NCI-H1694 (cell line): Measurements from ENCODE around the gene NANS.

Experiments
- DNase-seq: peaks from one replicate; lab custom pipeline; 2025; lab: John Stamatoyannopoulos, UW

NANS gene

GRCh38 chr9:98038958-98039357, 17.6 kb upstream of the NANS start:
- DNase-seq, result no peak

- DNase-seq, result no peak
Observed at GRCh38 chr9:98039607-98040017, 16.9 kb upstream of the NANS start.

GRCh38 chr9:98040212-98040611, 16.3 kb upstream of the NANS start:
- no peak for DNase-seq

- no peak for DNase-seq
Observed at GRCh38 chr9:98043915-98044314, 12.6 kb upstream of the NANS start.

GRCh38 chr9:98045234-98046179, 11.0 kb upstream of the NANS start:
- no peak for DNase-seq

- DNase-seq, result no peak
Observed at GRCh38 chr9:98046180-98046543, 10.4 kb upstream of the NANS start.

GRCh38 chr9:98047002-98047401, 9.5 kb upstream of the NANS start:
- DNase-seq, result no peak

GRCh38 chr9:98049288-98050072, 7.1 kb upstream of the NANS start:
- no peak for DNase-seq

- DNase-seq, result no peak
Observed at GRCh38 chr9:98050351-98050750, 6.2 kb upstream of the NANS start.

- DNase-seq, result no peak
Observed at GRCh38 chr9:98054376-98054951, 2.1 kb upstream of the NANS start.

- no peak for DNase-seq
Observed at GRCh38 chr9:98057138-98057799, 737 bp downstream of the NANS start.

GRCh38 chr9:98062161-98062560, 5.6 kb downstream of the NANS start:
- DNase-seq, result no peak

GRCh38 chr9:98064623-98065392, 8.3 kb downstream of the NANS start:
- no peak for DNase-seq

- DNase-seq, result no peak
Observed at GRCh38 chr9:98066235-98066634, 9.7 kb downstream of the NANS start.

GRCh38 chr9:98067184-98067583, 10.7 kb downstream of the NANS start:
- no peak for DNase-seq

GRCh38 chr9:98069551-98069950, 13.0 kb downstream of the NANS start:
- no peak for DNase-seq

GRCh38 chr9:98070704-98071103, 14.2 kb downstream of the NANS start:
- DNase-seq, result no peak

- no peak for DNase-seq
Observed at GRCh38 chr9:98071737-98072136, 15.2 kb downstream of the NANS start.

GRCh38 chr9:98074115-98074990, 17.8 kb downstream of the NANS start:
- peak; percentile 39 for DNase-seq

GRCh38 chr9:98075332-98075805, 18.8 kb downstream of the NANS start:
- DNase-seq, result no peak
